Stomach (tissue), 4 donors: ENCODE data around the gene MTHFSD.

Source experiments
- POLR2AphosphoS5 ChIP-seq, 3 donors: sonication (generic); formaldehyde crosslinking; IDR thresholded peaks; one replicate each; pipeline ENCODE4 v1.6.1; 2016; ENCODE audit warnings: antibody characterized with exemption in 3 of 3
- TF ChIP-seq, protein P1 (sequence below), 7 experiments: fragments of 450-650 bp in 4 of 7; fragments of 200-600 bp in 3 of 7; sonication (generic) in 3 of 7; IDR thresholded peaks; one replicate each; pipeline ENCODE4 v1.5.1; 2016 to 2019; ENCODE audit warnings: antibody characterized with exemption in 7 of 7, control low read depth in 2 of 7, mild to moderate bottlenecking in 1 of 7

DNA sequence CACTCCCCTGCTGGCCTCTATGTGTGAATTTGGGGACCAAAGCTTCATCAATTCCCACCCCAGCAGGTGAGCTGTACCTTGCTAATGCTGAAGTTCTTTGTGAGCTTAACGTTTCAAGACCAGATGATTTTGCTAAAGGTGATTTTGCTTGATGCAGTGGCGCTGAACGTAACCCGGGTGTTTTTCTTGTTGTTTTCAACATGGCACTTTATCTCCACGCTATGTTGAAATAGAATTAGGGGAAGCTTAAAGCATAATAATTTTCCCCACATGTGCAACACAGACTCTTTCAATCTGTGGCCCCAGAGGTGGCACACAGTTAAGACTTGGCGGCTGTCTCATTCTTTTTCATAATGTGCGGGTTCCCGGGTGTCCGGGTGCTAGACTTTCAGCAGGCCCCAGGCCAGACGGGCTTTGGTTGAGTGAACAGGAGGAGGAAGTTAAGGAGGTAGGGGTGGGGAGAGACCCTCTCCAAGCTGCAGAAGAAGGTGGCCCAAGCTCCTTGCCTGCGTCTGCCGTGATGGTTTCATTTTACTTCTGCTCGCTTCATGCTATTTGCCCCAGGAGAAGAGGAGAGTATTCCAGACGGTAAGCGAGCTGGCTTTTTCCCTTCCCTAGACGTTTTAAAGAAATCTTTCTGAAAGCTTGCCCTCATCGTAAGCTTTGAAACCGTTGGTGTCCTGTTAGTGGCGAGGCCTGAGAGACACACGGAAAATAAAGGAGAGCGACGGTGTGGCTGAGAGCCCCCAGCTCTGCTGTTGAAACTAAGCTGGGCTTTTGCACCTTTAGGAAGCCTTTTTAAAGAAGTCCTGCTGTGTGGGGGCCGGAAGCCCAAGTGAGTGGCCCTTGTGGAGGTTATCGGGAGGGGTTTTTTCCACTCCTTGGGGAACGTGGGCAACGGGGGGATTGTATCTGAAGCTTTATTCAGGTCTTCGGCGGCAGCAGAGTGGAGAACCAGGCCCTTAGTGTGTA, 15.8 kb upstream of the MTHFSD start:
- TF ChIP-seq, protein P1, sequence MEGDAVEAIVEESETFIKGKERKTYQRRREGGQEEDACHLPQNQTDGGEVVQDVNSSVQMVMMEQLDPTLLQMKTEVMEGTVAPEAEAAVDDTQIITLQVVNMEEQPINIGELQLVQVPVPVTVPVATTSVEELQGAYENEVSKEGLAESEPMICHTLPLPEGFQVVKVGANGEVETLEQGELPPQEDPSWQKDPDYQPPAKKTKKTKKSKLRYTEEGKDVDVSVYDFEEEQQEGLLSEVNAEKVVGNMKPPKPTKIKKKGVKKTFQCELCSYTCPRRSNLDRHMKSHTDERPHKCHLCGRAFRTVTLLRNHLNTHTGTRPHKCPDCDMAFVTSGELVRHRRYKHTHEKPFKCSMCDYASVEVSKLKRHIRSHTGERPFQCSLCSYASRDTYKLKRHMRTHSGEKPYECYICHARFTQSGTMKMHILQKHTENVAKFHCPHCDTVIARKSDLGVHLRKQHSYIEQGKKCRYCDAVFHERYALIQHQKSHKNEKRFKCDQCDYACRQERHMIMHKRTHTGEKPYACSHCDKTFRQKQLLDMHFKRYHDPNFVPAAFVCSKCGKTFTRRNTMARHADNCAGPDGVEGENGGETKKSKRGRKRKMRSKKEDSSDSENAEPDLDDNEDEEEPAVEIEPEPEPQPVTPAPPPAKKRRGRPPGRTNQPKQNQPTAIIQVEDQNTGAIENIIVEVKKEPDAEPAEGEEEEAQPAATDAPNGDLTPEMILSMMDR (IDR thresholded peaks at IDR 0.05): no peak
- TF ChIP-seq POLR2AphosphoS5 (IDR thresholded peaks at IDR 0.05): no peak
